Lower lobe of right lung (tissue), 2 donors: ENCODE measurements around the gene SNED1. TPM values are rescaled to one million over a fixed set of nuclear protein-coding genes. Genes with fewer than 3 reads are reported as not detected.

Experiments used
- ATAC-seq, 2 donors: fragments of 200-7000 bp; cut with Tn5 transposase; one replicate each; pipeline ENCODE4 v1.9.1; 2020 to 2022; ENCODE audit warnings: mild to moderate bottlenecking in 2 of 2, moderate library complexity in 2 of 2
- DNase-seq: peaks from one replicate; pipeline ENCODE4 v3.0.0-alpha.2; 2020
- H3K27ac ChIP-seq: fragments of 200-600 bp; one replicate; pipeline ENCODE4 v1.8.0; 2022
- H3K27me3 ChIP-seq: fragments of 200-600 bp; one replicate; pipeline ENCODE4 v1.8.0; 2022; ENCODE audit warnings: low read depth
- H3K36me3 ChIP-seq: fragments of 200-600 bp; one replicate; pipeline ENCODE4 v1.8.0; 2022; ENCODE audit warnings: mild to moderate bottlenecking
- H3K4me1 ChIP-seq: fragments of 200-600 bp; one replicate; pipeline ENCODE4 v1.8.0; 2022
- H3K4me3 ChIP-seq: fragments of 200-600 bp; one replicate; pipeline ENCODE4 v1.8.0; 2022; ENCODE audit warnings: mild to moderate bottlenecking
- H3K9me3 ChIP-seq: fragments of 200-600 bp; one replicate; pipeline ENCODE4 v1.8.0; 2022
- intact Hi-C: fragments of 100-400 bp; cut with DNase I; formaldehyde crosslinking; loops from one replicate; pipeline ENCODE4 v1.11.0; 2022
- total RNA-seq: library from RNA; stranded (reverse); fragmentation: NEBNext Ultra II Directional; extraction: Animal tissue kit (Norgen Biotek cat#: 25700); gene quantifications from one replicate; pipeline ENCODE4 v1.2.1, GENCODE V29; 2021
- TF ChIP-seq, protein P1 (sequence below): fragments of 200-600 bp; IDR thresholded peaks from one replicate; pipeline ENCODE4 v1.8.0; 2022; ENCODE audit warnings: antibody characterized with exemption, mild to moderate bottlenecking
- donor health status: DM: no; HTN: yes; CAD: no; lungs with severe emphysema.

Gene SNED1
- total RNA-seq, 1 donor from 2014 or later: 36.2 TPM

DNA sequence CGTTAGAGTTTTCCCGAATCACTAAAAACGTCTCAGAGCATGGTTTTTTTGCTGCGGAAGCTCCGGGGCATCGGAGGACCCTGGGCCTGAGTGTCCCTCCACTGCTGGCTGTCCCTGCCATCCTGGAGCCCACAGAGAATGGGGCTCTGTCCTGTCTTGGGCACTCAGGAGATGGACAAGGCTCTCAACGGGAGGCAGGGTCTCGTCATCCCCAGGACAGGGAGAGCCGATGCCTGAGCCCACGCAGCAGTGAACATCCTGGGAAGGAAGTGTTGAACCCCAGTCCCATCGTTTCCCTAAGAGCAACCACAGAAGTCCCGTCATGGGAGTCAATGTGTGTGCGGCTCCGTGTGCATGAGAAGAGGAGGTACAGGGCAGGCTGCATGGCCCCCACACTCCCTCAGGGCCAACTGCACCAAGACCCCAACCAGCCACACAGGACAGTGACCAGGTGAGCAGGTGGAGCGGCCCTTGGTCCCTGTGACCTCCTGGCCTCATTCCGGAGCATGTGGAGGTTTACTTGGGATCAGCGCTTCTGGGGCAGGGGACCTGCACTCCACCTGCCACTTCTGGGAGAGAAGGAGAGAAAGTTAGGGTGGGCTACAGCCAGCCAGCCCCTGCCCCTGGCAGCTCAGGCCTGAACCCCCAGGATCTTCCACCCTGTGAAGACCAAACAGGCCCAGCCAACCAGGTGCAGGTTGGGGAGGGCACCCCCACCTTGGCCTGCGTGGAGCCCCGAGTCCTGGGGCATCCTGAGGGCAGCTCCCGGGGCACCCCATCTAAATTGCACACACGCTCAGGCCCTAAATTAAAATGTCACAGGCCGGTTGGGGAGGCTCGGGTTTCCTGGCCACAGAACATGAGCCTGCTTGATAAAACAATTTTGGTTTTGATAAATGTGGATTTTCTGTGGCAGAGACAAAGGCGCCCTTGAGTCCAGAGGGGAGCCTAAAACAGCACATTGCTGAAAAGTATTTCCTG lies 3.1 kb upstream of the SNED1 start:
- intact Hi-C loops: no loop called here
- H3K4me1 ChIP-seq: peaks cover 70% of the 10 kb centered on the region
- H3K27me3 ChIP-seq: peaks cover 4% of the 10 kb centered on the region
- TF ChIP-seq, protein P1, sequence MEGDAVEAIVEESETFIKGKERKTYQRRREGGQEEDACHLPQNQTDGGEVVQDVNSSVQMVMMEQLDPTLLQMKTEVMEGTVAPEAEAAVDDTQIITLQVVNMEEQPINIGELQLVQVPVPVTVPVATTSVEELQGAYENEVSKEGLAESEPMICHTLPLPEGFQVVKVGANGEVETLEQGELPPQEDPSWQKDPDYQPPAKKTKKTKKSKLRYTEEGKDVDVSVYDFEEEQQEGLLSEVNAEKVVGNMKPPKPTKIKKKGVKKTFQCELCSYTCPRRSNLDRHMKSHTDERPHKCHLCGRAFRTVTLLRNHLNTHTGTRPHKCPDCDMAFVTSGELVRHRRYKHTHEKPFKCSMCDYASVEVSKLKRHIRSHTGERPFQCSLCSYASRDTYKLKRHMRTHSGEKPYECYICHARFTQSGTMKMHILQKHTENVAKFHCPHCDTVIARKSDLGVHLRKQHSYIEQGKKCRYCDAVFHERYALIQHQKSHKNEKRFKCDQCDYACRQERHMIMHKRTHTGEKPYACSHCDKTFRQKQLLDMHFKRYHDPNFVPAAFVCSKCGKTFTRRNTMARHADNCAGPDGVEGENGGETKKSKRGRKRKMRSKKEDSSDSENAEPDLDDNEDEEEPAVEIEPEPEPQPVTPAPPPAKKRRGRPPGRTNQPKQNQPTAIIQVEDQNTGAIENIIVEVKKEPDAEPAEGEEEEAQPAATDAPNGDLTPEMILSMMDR: no peak
- no peak for ATAC-seq
- H3K4me3 ChIP-seq: no peak overlapping the region
- H3K9me3 ChIP-seq: no peaks in the 10 kb centered on the region
- no peaks in the 10 kb centered on the region for H3K36me3 ChIP-seq
- DNase-seq: peak; percentile 29
- H3K27ac ChIP-seq: no peak overlapping the region

DNA sequence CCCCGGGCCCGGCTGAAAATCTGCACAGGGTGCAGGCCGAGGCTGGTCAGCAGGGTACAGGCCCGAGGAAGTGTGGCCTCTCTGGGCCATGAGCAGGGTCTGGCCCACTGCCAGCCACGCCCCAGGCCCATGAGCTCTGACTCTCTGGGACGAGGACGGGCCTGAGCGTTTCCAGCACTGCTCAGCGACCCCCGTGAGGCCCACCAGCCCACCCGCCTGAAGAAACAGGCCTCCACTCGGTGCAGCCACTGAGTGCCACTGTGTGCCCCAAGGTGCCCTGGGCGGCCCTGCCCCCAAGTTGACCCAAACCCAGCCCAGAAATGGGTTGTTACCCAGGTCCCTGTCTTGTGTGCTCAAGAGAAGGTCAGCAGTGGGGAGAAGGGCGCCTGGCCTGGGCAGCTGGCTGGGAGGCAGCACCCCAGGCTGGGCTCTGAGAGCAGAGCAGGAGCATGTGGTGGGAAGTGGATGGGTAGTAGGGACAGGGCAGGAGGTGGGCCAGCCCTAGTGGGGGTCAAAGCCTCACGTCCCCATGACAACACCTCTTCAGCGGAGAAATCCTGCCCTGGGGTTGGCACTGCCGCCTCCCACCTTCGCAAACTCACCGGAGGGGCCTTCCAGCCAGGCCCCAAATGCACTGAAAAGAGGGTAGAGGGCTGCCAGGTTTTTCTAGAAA lies 2.1 kb upstream of the SNED1 start:
- TF ChIP-seq, protein P1: no peak
- ATAC-seq (no peak), DNase-seq (peak; percentile 45)
- peaks cover 4% of the 10 kb centered on the region for H3K27me3 ChIP-seq
- intact Hi-C loops: no loop called here
- H3K4me1 ChIP-seq: peaks cover 72% of the 10 kb centered on the region
- no peak overlapping the region for H3K4me3 ChIP-seq
- H3K27ac ChIP-seq: peak overlapping the region; percentile 88
- no peaks in the 10 kb centered on the region for H3K9me3 ChIP-seq
- H3K36me3 ChIP-seq: peaks cover 4% of the 10 kb centered on the region

DNA sequence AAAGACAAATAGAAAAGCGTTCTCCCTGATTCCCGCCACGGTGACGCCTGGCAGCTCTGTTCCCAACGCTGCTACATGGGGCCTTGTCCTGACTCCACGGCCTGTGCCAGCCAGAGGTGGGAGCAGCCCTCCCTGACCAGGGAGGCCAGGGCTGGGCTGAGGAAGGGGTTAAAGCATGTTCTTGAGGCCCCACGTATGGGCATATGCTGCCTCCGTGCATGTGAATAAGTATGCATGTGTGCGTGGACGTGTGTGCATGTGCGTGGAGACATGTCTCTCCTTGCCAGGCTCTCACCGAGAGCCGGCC lies 1.6 kb upstream of the SNED1 start:
- H3K9me3 ChIP-seq: no peaks in the 10 kb centered on the region
- H3K36me3 ChIP-seq: peaks cover 4% of the 10 kb centered on the region
- no peak overlapping the region for H3K4me3 ChIP-seq
- H3K27me3 ChIP-seq: peaks cover 4% of the 10 kb centered on the region
- intact Hi-C loops: no loop called here
- peaks cover 72% of the 10 kb centered on the region for H3K4me1 ChIP-seq
- TF ChIP-seq, protein P1: no peak
- ATAC-seq (no peak), DNase-seq (peak; percentile 39)
- H3K27ac ChIP-seq: peak overlapping the region; percentile 88

DNA sequence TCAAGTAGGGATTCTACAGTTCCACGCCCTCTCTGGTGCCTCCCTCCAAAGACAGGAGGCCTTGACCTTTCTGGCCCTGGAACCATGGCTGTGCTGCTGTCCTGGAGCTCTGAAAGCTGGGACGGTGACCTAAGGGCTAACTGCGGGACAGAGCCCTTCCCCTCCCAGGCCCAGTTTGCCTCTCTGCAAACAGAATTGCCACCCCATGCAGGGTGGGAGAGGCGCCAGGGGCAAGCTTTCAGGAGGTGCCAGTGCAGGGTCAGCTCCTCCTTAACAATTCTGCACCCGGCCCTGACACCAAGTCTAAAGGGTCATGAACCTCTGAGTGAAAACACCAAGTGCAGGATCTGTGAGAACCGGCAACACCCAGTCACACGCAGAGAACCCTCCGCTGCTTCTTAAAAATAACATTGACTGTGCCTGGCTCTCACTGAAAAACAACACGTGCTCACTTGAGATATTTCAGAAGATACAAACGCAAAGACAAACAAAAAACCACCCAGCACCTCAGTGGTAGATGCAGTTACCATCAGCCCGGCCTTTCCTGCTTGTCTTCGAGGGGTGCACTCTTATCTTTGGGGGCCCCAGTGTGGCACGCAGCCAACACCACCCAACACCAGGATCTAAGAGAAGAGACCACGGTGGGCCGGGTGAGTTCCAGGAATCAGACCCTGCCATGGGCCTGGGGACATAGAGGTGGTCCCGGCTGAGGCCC lies 1.1 kb upstream of the SNED1 start:
- Histone ChIP-seq H3K9me3 (no peaks in the 10 kb centered on the region), H3K27ac (peak overlapping the region; percentile 88), H3K4me1 (peaks cover 72% of the 10 kb centered on the region), H3K36me3 (peaks cover 4% of the 10 kb centered on the region), H3K4me3 (peak overlapping the region; percentile 72), H3K27me3 (peaks cover 4% of the 10 kb centered on the region)
- ATAC-seq (peak in 1 of 2 donors; percentile 6), DNase-seq (peak; percentile 50)
- intact Hi-C loops: no loop called here
- TF ChIP-seq, protein P1: no peak

DNA sequence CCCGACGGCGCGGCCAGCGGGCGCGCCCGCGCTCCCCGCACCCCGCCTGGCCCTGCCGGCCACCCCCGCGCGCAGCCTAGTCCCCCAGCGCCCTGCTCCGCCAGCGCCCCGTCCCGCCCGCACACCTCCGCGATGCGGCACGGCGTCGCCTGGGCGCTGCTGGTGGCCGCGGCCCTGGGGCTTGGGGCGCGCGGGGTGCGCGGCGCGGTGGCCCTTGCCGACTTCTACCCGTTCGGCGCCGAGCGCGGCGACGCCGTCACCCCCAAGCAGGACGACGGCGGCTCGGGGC lies 232 bp downstream of the SNED1 start:
- no peak for DNase-seq
- H3K27ac ChIP-seq: peak overlapping the region; percentile 81
- peaks cover 10% of the 10 kb centered on the region for H3K36me3 ChIP-seq
- H3K27me3 ChIP-seq: peaks cover 4% of the 10 kb centered on the region
- intact Hi-C loops: no loop called here
- TF ChIP-seq, protein P1: no peak
- peak overlapping the region; percentile 72 for H3K4me3 ChIP-seq
- H3K4me1 ChIP-seq: peaks cover 71% of the 10 kb centered on the region
- H3K9me3 ChIP-seq: peaks cover 2% of the 10 kb centered on the region
- no peak for ATAC-seq
